PFSK-1 (cell line): ENCODE results near the gene EGFL8.

Experiments
- FOXP2 ChIP-seq: optimal IDR thresholded peaks from 2 replicates; pipeline ENCODE3; 2011; ENCODE audit warnings: borderline replicate concordance, control low read depth, inconsistent platforms; ENCODE audit not compliant: insufficient read depth; ENCODE audit errors: extremely low read length, extremely low read depth
- POLR2AphosphoS5 ChIP-seq: IDR thresholded peaks from 2 replicates; pipeline ENCODE4 v1.6.1; 2012; ENCODE audit warnings: low read depth, mild to moderate bottlenecking, control low read depth, low read length, moderate library complexity
- REST ChIP-seq, 2 experiments: IDR thresholded peaks; 2 replicates each; pipeline versions ENCODE4 v1.6.1 to v1.8.0; 2011 to 2012; ENCODE audit warnings: low read depth in 2 of 2, low read length in 2 of 2, control low read depth in 1 of 2, inconsistent platforms in 1 of 2, mild to moderate bottlenecking in 1 of 2, moderate library complexity in 1 of 2; ENCODE audit not compliant: insufficient read depth in 1 of 2
- SIN3A ChIP-seq: IDR thresholded peaks from 2 replicates; pipeline ENCODE4 v1.6.1; 2012; ENCODE audit warnings: mild to moderate bottlenecking, low read length, moderate library complexity, borderline replicate concordance; ENCODE audit not compliant: insufficient read depth
- TAF1 ChIP-seq: IDR thresholded peaks from 2 replicates; pipeline ENCODE4 v1.6.1; 2012; ENCODE audit warnings: low read length, control low read depth, borderline replicate concordance; ENCODE audit not compliant: insufficient read depth

The EGFL8 gene

GRCh38 chr6:32149932-32150870 lies 14.2 kb upstream of the EGFL8 start:
- TF ChIP-seq REST (IDR thresholded peaks at IDR 0.05; ENCODE audit: insufficient read depth in 1 of 2, low read depth in 2 of 2, low read length in 2 of 2) (no peak), SIN3A (no peak), POLR2AphosphoS5 (no peak), FOXP2 (no peak), TAF1 (no peak)

- TF ChIP-seq REST (IDR thresholded peaks at IDR 0.05; ENCODE audit: insufficient read depth in 1 of 2, low read depth in 2 of 2, low read length in 2 of 2) (no peak), SIN3A (no peak), FOXP2 (no peak), TAF1 (no peak), POLR2AphosphoS5 (no peak)
Observed at GRCh38 chr6:32151181-32151862, 13.1 kb upstream of the EGFL8 start.

- TF ChIP-seq REST (IDR thresholded peaks at IDR 0.05; ENCODE audit: insufficient read depth in 1 of 2, low read depth in 2 of 2, low read length in 2 of 2) (no peak), FOXP2 (no peak), POLR2AphosphoS5 (no peak), TAF1 (no peak), SIN3A (no peak)
Observed at GRCh38 chr6:32151863-32152768, 12.3 kb upstream of the EGFL8 start, which contains the start of gene PRRT1. Gene PRRT1, minus strand, starts transcription at chr6:32151939. Its CDS starts 112 bp downstream, at chr6:32151827.

- TF ChIP-seq POLR2AphosphoS5, result no peak
- TF ChIP-seq FOXP2, result no peak
- no peak for TF ChIP-seq SIN3A
- TF ChIP-seq TAF1, result no peak
- no peak for TF ChIP-seq REST (IDR thresholded peaks at IDR 0.05; ENCODE audit: insufficient read depth in 1 of 2, low read depth in 2 of 2, low read length in 2 of 2)
Observed at GRCh38 chr6:32152769-32153563, 11.4 kb upstream of the EGFL8 start.
